Astrocyte (in vitro differentiated cells and primary cell): ENCODE results near the gene NDRG4. TPM values are rescaled to one million over a fixed set of nuclear protein-coding genes. Genes with fewer than 3 reads are reported as not detected.

ENCODE experiments used
- DNase-seq: peaks from one replicate; pipeline ENCODE4 v3.0.0-alpha.2; 2010; ENCODE audit warnings: low read depth
- FAIRE-seq: peaks from 2 replicates; lab custom pipeline; 2011; peaks lifted over from hg19 to GRCh38; lab: Jason Lieb, UNC
- H2AFZ ChIP-seq: 2 replicates; pipeline ENCODE4 v1.6.0; 2012; ENCODE audit warnings: low read depth, low read length, inconsistent platforms
- H3K27ac ChIP-seq: 2 replicates; pipeline ENCODE4 v1.5.1; 2011; ENCODE audit warnings: low read depth, low read length, inconsistent platforms
- H3K27me3 ChIP-seq: 2 replicates; pipeline ENCODE4 v1.6.0; 2011; ENCODE audit warnings: low read length, inconsistent platforms; ENCODE audit not compliant: insufficient read depth
- H3K36me3 ChIP-seq: 2 replicates; pipeline ENCODE4 v1.5.1; 2011; ENCODE audit warnings: low read length, inconsistent platforms; ENCODE audit not compliant: insufficient read depth
- H3K4me1 ChIP-seq: 2 replicates; pipeline ENCODE4 v1.5.1; 2011; ENCODE audit warnings: low read length, inconsistent platforms; ENCODE audit not compliant: insufficient read depth
- H3K4me2 ChIP-seq: 2 replicates; pipeline ENCODE4 v1.6.0; 2012; ENCODE audit warnings: low read length, inconsistent platforms
- H3K4me3 ChIP-seq: 2 replicates; pipeline ENCODE4 v1.5.1; 2011; ENCODE audit warnings: low read depth, mild to moderate bottlenecking, low read length, inconsistent platforms; ENCODE audit not compliant: insufficient read depth
- H3K79me2 ChIP-seq: 2 replicates; pipeline ENCODE4 v1.6.0; 2012; ENCODE audit warnings: mild to moderate bottlenecking, low read length, inconsistent platforms; ENCODE audit not compliant: insufficient read depth
- H3K9ac ChIP-seq: 2 replicates; pipeline ENCODE4 v1.6.0; 2012; ENCODE audit warnings: mild to moderate bottlenecking, low read length, inconsistent platforms
- H3K9me3 ChIP-seq: 2 replicates; pipeline ENCODE4 v1.5.1; 2012; ENCODE audit warnings: low read depth, mild to moderate bottlenecking, low read length, inconsistent platforms; ENCODE audit not compliant: insufficient read depth
- H4K20me1 ChIP-seq: 2 replicates; pipeline ENCODE4 v1.6.0; 2012; ENCODE audit warnings: low read length, inconsistent platforms; ENCODE audit not compliant: insufficient read depth
- H3K27ac Mint-ChIP-seq: one replicate; pipeline ENCODE4 v1.8.0; 2021; ENCODE audit warnings: mild to moderate bottlenecking, mixed read lengths; ENCODE audit not compliant: unreplicated experiment
- H3K27me3 Mint-ChIP-seq: one replicate; pipeline ENCODE4 v1.8.0; 2021; ENCODE audit warnings: low read depth, mixed read lengths; ENCODE audit not compliant: unreplicated experiment
- H3K36me3 Mint-ChIP-seq: one replicate; pipeline ENCODE4 v1.8.0; 2021; ENCODE audit warnings: low read depth, mixed read lengths; ENCODE audit not compliant: unreplicated experiment
- H3K4me1 Mint-ChIP-seq: one replicate; pipeline ENCODE4 v1.8.0; 2021; ENCODE audit warnings: low read depth, mixed read lengths; ENCODE audit not compliant: unreplicated experiment
- H3K4me3 Mint-ChIP-seq: one replicate; pipeline ENCODE4 v1.8.0; 2021; ENCODE audit warnings: mild to moderate bottlenecking, moderate library complexity, mixed read lengths; ENCODE audit not compliant: unreplicated experiment
- H3K9me3 Mint-ChIP-seq: one replicate; pipeline ENCODE4 v1.8.0; 2021; ENCODE audit warnings: mild to moderate bottlenecking, mixed read lengths; ENCODE audit not compliant: unreplicated experiment
- EZH2 ChIP-seq: IDR thresholded peaks from 2 replicates; pipeline ENCODE4 v1.6.1; 2012; ENCODE audit warnings: mild to moderate bottlenecking, low read length, inconsistent platforms; ENCODE audit not compliant: insufficient read depth
- total RNA-seq: library from RNA; stranded (reverse); gene quantifications from 2 replicates; pipeline ENCODE4 v1.2.1, GENCODE V29; 2021
- TF ChIP-seq, protein P1 (sequence below): IDR thresholded peaks from 2 replicates; pipeline ENCODE4 v1.5.1; 2011; ENCODE audit warnings: low read depth, mild to moderate bottlenecking, inconsistent platforms, low read length, moderate library complexity; ENCODE audit not compliant: insufficient read depth

The NDRG4 gene
- total RNA-seq, 1 donor from 2014 or later = 21.9 TPM

DNA sequence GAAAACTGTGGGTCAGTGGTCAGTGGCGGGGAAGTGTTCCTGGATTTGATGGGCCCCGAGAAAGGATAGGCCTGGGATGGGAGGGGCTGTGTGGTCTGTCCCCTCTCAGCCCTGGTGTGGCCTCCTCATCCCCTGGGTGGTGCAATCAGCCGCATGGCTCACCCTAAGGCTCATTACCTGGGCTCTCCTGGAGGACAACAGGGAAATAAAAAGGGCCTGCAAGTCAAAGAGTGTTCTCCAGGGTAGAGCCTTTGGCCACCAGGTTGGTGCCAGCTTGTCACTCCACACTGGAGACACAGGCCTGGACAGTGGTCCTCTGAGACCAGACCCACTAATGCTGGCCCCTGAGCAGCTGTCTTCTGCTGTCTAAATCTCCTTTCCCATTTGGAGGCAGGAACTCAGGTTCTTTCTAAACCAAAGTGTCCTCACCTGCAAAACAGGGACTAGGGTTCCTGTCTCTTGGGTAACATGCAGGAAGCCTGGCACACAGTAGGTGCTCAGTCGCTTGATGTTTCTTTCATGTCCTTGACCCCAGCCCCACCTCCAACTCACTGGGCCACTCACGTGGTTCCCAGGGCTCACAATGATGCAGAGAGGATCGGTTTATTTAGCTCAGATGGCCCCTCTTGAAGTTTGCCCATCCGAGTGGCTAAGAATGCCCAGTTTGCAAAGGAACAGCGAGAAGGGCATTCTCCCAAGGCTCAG lies 2.4 kb downstream of the NDRG4 start:
- H3K27ac Mint-ChIP-seq = no peak overlapping the region
- H3K9me3 Mint-ChIP-seq = no peaks in the 10 kb centered on the region
- Histone ChIP-seq H2AFZ (no peak overlapping the region), H3K36me3 (no peaks in the 10 kb centered on the region), H3K4me1 (peaks cover 17% of the 10 kb centered on the region), H3K9ac (no peak overlapping the region), H4K20me1 (peaks cover 17% of the 10 kb centered on the region), H3K27ac (no peak overlapping the region), H3K27me3 (no peaks in the 10 kb centered on the region), H3K79me2 (peaks cover 9% of the 10 kb centered on the region), H3K4me3 (no peak overlapping the region), H3K4me2 (no peak overlapping the region), H3K9me3 (no peaks in the 10 kb centered on the region)
- no peak overlapping the region for H3K4me3 Mint-ChIP-seq
- H3K36me3 Mint-ChIP-seq = peaks cover 5% of the 10 kb centered on the region
- FAIRE-seq = no peak
- H3K27me3 Mint-ChIP-seq = peaks cover 7% of the 10 kb centered on the region
- no peak for TF ChIP-seq EZH2
- TF ChIP-seq, protein P1, sequence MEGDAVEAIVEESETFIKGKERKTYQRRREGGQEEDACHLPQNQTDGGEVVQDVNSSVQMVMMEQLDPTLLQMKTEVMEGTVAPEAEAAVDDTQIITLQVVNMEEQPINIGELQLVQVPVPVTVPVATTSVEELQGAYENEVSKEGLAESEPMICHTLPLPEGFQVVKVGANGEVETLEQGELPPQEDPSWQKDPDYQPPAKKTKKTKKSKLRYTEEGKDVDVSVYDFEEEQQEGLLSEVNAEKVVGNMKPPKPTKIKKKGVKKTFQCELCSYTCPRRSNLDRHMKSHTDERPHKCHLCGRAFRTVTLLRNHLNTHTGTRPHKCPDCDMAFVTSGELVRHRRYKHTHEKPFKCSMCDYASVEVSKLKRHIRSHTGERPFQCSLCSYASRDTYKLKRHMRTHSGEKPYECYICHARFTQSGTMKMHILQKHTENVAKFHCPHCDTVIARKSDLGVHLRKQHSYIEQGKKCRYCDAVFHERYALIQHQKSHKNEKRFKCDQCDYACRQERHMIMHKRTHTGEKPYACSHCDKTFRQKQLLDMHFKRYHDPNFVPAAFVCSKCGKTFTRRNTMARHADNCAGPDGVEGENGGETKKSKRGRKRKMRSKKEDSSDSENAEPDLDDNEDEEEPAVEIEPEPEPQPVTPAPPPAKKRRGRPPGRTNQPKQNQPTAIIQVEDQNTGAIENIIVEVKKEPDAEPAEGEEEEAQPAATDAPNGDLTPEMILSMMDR = no peak
- no peak for DNase-seq
- H3K4me1 Mint-ChIP-seq = peaks cover 1% of the 10 kb centered on the region

DNA sequence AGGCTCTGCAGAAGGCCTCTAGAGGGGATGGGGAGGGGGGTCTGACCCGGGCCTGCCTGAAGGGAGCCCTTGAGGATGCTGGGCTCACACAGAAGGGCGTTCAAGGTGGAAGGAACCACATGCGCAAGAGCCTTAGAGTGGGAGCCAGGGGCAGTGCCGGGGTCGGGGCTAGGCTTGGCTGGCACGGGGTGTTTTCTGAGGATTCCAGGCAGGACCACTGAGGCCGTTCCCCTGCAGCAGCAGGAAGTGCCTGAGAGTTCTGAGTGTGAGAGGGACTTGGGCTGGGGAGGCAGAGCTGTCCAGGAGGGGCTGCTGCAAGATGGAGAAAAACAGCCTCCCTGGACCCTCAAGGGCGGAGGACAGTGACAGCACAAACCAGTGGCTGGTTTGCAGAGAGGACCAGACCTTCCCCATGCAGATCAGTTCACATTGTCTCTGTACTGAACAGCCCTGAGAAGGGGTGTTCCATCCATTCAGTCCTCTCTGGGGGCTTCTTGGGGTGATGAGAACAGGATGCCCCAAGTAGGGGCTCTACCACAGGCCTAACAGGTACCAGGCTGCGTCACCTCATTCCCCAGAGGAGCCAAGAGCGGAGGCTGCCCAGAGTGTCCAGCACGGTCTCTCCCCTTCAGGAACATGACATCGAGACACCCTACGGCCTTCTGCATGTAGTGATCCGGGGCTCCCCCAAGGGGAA lies 3.4 kb downstream of the NDRG4 start:
- TF ChIP-seq EZH2 = no peak
- TF ChIP-seq, protein P1 = no peak
- H3K27me3 Mint-ChIP-seq = peaks cover 7% of the 10 kb centered on the region
- no peak for DNase-seq
- no peak for FAIRE-seq
- H3K9me3 Mint-ChIP-seq = no peaks in the 10 kb centered on the region
- Histone ChIP-seq H2AFZ (no peak overlapping the region), H3K27ac (no peak overlapping the region), H3K4me3 (no peak overlapping the region), H3K9ac (no peak overlapping the region), H3K79me2 (peaks cover 9% of the 10 kb centered on the region), H3K27me3 (no peaks in the 10 kb centered on the region), H3K4me1 (peaks cover 17% of the 10 kb centered on the region), H4K20me1 (peaks cover 17% of the 10 kb centered on the region), H3K4me2 (no peak overlapping the region), H3K9me3 (no peaks in the 10 kb centered on the region), H3K36me3 (no peaks in the 10 kb centered on the region)
- H3K27ac Mint-ChIP-seq = no peak overlapping the region
- H3K4me1 Mint-ChIP-seq = peaks cover 1% of the 10 kb centered on the region
- H3K4me3 Mint-ChIP-seq = no peak overlapping the region
- peaks cover 6% of the 10 kb centered on the region for H3K36me3 Mint-ChIP-seq
